HG02610 (cell line): ENCODE data around the gene SARM1.
A peak's percentile ranks its signal among the peaks of the same experiment; 100 is the strongest.
"Not testable (repeated sequence)": the region's sequence is repeated elsewhere in the genome, so short reads cannot be mapped to it uniquely, and the experiment has no call there.

Experiments
- ATAC-seq: cut with Tn5 transposase; IDR thresholded peaks from one replicate; pipeline ENCODE4 v1.9.1; 2021; ENCODE audit warnings: mild to moderate bottlenecking, moderate library complexity; ENCODE audit not compliant: unreplicated experiment

The SARM1 gene

GRCh38 chr17:28413804-28414203 lies 42.3 kb downstream of the SARM1 start:
- ATAC-seq = no peak

DNA sequence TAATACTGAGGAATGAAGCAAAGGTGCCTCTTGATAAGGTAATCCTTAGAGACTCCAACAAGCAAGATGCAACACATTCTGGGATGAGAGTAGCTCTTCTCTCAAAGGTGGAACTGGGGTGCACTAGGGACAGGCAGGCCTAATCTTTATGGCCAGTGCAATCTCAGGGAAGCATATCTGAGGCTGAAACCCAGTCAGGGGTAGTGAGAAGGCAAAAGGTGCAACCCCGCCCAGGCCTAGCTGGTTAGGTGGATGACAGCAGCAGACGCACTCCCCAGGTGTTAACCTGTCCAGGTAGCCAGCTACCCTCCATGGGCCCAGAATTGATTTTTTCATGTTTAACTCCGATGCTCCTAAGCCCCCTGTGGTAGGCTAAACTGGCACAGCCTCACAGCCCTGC lies 44.4 kb downstream of the SARM1 start:
- no peak for ATAC-seq

- ATAC-seq = peak; percentile 81
These were observed 45.3 kb downstream of the SARM1 start for GRCh38 chr17:28416703-28417311.

- ATAC-seq = no peak
These were observed 50.4 kb downstream of the SARM1 start for GRCh38 chr17:28421787-28422305.

GRCh38 chr17:28425206-28425605 lies 53.7 kb downstream of the SARM1 start:
- ATAC-seq = no peak

DNA sequence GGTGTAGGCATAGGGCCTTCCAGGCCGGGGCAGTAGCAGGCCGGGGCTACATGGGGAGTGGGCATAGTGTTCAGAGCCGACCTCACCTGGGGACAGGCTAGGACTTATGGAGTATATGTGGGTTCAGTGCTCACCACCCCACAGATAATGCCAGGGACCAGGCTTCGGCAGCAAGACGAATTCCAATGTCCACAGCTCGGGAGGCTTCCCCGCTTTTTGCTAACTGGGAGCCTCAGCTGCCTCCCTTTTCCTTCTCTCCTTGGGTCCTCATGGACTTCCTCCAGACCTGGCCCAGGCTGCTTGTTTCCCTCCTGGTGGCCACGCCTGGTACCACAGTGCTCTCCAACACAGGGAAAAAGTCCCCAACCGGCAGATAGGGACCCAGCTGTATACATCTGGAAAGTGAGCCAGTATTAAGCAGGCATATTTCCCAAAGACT lies 54.6 kb downstream of the SARM1 start:
- ATAC-seq = no peak

- no peak for ATAC-seq
These were observed 55.9 kb downstream of the SARM1 start for GRCh38 chr17:28427371-28427770.

DNA sequence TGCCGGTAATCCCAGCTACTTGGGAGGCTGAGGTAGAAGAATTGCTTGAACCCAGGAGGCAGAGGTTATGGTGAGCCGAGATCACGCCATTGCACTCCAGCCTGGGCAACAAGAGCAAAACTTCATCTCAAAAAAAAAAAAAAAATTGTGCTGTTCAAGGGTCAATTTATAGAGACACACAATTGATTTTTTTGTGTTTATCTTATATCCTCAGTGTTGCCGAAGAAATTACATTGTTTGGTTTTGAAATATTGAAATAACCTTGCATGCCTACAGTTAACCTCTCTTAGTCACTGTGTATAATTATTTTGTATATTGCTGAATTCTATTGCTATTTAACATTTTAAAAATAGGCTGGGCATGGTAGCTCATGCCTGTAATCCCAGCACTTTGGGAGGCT lies 56.5 kb downstream of the SARM1 start:
- not testable (repeated sequence) for ATAC-seq

- no peak for ATAC-seq
These were observed 62.2 kb downstream of the SARM1 start for GRCh38 chr17:28433721-28434120.

DNA sequence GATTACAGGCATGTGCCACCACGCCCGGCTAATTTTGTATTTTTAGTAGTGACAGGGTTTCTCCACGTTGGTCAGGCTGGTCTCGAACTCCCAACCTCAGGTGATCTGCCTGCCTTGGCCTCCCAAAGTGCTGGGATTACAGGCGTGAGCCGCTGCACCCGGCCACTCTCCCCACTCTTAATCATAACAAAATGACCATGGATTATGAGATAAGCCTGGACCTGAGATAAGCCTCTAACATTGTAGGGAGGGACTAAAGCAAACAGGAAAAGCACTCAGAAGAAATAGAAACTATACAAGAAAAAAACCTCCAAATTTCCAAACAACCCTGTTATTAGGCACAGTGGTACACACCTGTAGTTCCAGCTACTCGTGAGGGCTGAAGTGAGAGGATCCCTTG lies 62.8 kb downstream of the SARM1 start:
- ATAC-seq = not testable (repeated sequence)

GRCh38 chr17:28443901-28444638 lies 72.6 kb downstream of the SARM1 start:
- no peak for ATAC-seq

- ATAC-seq = no peak
These were observed 75.4 kb downstream of the SARM1 start for GRCh38 chr17:28446716-28447395.

DNA sequence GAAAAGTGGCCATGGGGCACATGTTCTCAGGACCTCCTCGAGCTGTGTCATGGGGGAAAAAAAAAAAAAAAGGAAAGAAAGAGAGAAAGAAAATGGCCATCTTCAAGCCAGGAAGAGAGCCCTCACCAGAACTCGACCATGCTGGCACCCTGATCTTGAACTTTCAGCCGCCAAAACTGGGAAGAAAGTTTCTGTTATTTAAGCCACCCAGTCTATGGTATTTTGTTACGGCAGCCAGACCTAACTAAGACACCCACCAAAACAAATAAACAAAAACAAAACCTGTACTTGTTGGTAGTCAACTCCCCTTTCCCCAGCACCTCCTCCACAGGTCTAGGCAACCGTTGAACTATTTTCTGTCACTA lies 75.9 kb downstream of the SARM1 start:
- no peak for ATAC-seq

- ATAC-seq = no peak
These were observed 78.4 kb downstream of the SARM1 start for GRCh38 chr17:28449859-28450258.
